Nephron progenitor cell (in vitro differentiated cells): ENCODE data around the gene EXOC4.

Experiments
- DNase-seq: peaks from one replicate; pipeline ENCODE4 v3.0.0; 2021
- H3K27ac Mint-ChIP-seq: 2 replicates; pipeline ENCODE4 v1.8.0; 2021; ENCODE audit warnings: mild to moderate bottlenecking, moderate library complexity, mixed read lengths
- H3K27me3 Mint-ChIP-seq: 2 replicates; pipeline ENCODE4 v1.8.0; 2021; ENCODE audit warnings: mild to moderate bottlenecking, low read depth, mixed read lengths; ENCODE audit not compliant: poor library complexity
- H3K36me3 Mint-ChIP-seq: 2 replicates; pipeline ENCODE4 v1.8.0; 2021; ENCODE audit warnings: low read depth, mixed read lengths
- H3K4me1 Mint-ChIP-seq: 2 replicates; pipeline ENCODE4 v1.8.0; 2021; ENCODE audit warnings: mixed read lengths
- H3K4me3 Mint-ChIP-seq: 2 replicates; pipeline ENCODE4 v1.8.0; 2021; ENCODE audit warnings: mild to moderate bottlenecking, moderate library complexity, mixed read lengths
- H3K9me3 Mint-ChIP-seq: 2 replicates; pipeline ENCODE4 v1.8.0; 2021; ENCODE audit warnings: mild to moderate bottlenecking, moderate library complexity, mixed read lengths
- TF ChIP-seq, protein P1 (sequence below): fragments of 200-600 bp; sonication (generic); IDR thresholded peaks from 2 replicates; pipeline ENCODE4 v1.5.0; 2021; ENCODE audit warnings: antibody characterized with exemption

The EXOC4 gene

GRCh38 chr7:133512560-133512959 is 259.7 kb downstream of the EXOC4 start:
- Mint-ChIP-seq H3K4me3 (no peak overlapping the region), H3K4me1 (no peaks in the 10 kb centered on the region), H3K27ac (no peak overlapping the region), H3K36me3 (peaks cover 23% of the 10 kb centered on the region), H3K27me3 (no peaks in the 10 kb centered on the region), H3K9me3 (no peaks in the 10 kb centered on the region)
- TF ChIP-seq, protein P1, sequence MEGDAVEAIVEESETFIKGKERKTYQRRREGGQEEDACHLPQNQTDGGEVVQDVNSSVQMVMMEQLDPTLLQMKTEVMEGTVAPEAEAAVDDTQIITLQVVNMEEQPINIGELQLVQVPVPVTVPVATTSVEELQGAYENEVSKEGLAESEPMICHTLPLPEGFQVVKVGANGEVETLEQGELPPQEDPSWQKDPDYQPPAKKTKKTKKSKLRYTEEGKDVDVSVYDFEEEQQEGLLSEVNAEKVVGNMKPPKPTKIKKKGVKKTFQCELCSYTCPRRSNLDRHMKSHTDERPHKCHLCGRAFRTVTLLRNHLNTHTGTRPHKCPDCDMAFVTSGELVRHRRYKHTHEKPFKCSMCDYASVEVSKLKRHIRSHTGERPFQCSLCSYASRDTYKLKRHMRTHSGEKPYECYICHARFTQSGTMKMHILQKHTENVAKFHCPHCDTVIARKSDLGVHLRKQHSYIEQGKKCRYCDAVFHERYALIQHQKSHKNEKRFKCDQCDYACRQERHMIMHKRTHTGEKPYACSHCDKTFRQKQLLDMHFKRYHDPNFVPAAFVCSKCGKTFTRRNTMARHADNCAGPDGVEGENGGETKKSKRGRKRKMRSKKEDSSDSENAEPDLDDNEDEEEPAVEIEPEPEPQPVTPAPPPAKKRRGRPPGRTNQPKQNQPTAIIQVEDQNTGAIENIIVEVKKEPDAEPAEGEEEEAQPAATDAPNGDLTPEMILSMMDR, result no peak
- DNase-seq, result no peak

GRCh38 chr7:133513608-133514007 is 260.7 kb downstream of the EXOC4 start:
- no peak for DNase-seq
- H3K4me3 Mint-ChIP-seq, result no peak overlapping the region
- H3K4me1 Mint-ChIP-seq, result no peaks in the 10 kb centered on the region
- TF ChIP-seq, protein P1, result no peak
- H3K27ac Mint-ChIP-seq, result no peak overlapping the region
- H3K27me3 Mint-ChIP-seq, result no peaks in the 10 kb centered on the region
- peaks cover 18% of the 10 kb centered on the region for H3K36me3 Mint-ChIP-seq
- no peaks in the 10 kb centered on the region for H3K9me3 Mint-ChIP-seq

DNA sequence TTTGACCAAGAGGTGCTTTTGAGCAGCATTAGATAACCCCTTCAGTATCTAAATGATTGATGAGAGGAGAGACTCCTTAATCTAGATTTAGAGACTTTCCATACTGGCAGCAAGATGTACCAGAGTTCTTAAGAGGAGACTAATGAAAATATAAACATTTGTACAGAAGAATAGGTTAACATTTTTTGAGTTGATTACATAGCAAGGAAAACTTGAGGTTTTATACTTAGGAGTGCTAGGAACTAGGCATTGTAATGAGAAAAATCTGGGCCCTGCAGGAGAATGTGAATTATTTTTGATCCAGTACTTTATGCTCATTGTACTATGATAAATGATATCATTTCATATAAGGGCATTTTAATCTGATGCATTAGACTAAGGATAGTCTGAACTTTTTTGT is 261.7 kb downstream of the EXOC4 start:
- Mint-ChIP-seq H3K27me3 (no peaks in the 10 kb centered on the region), H3K36me3 (peaks cover 15% of the 10 kb centered on the region), H3K4me1 (no peaks in the 10 kb centered on the region), H3K4me3 (no peak overlapping the region), H3K27ac (no peak overlapping the region), H3K9me3 (no peaks in the 10 kb centered on the region)
- no peak for DNase-seq
- TF ChIP-seq, protein P1, result no peak

DNA sequence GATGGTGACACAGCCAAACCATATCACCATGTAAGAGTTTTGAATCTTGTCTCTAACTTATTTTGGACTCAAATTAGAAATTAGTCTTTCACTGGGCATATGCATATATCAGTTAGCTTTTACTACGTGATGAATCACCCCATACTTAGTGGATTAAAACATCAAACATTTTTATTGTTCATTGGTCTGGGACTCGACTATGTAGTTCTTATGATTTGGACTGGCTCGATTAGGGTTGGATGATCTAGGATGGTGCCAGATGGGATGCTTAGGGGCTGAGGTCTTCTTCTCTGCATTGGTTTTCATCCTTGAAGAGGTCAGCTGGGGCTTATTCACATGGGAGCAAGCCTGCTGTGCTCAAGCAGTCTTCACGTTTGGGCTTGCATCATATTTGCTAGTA is 264.9 kb downstream of the EXOC4 start:
- H3K36me3 Mint-ChIP-seq, result no peaks in the 10 kb centered on the region
- no peaks in the 10 kb centered on the region for H3K9me3 Mint-ChIP-seq
- DNase-seq, result no peak
- no peak overlapping the region for H3K4me3 Mint-ChIP-seq
- no peaks in the 10 kb centered on the region for H3K4me1 Mint-ChIP-seq
- H3K27me3 Mint-ChIP-seq, result no peaks in the 10 kb centered on the region
- no peak overlapping the region for H3K27ac Mint-ChIP-seq
- TF ChIP-seq, protein P1, result no peak

GRCh38 chr7:133518718-133519117 is 265.8 kb downstream of the EXOC4 start:
- no peaks in the 10 kb centered on the region for H3K27me3 Mint-ChIP-seq
- H3K4me3 Mint-ChIP-seq, result no peak overlapping the region
- no peaks in the 10 kb centered on the region for H3K9me3 Mint-ChIP-seq
- no peak overlapping the region for H3K27ac Mint-ChIP-seq
- no peaks in the 10 kb centered on the region for H3K36me3 Mint-ChIP-seq
- TF ChIP-seq, protein P1, result no peak
- no peak for DNase-seq
- H3K4me1 Mint-ChIP-seq, result no peaks in the 10 kb centered on the region

GRCh38 chr7:133520248-133520647 is 267.4 kb downstream of the EXOC4 start:
- DNase-seq, result no peak
- H3K4me3 Mint-ChIP-seq, result no peak overlapping the region
- no peaks in the 10 kb centered on the region for H3K9me3 Mint-ChIP-seq
- no peaks in the 10 kb centered on the region for H3K36me3 Mint-ChIP-seq
- TF ChIP-seq, protein P1, result no peak
- H3K4me1 Mint-ChIP-seq, result no peaks in the 10 kb centered on the region
- no peaks in the 10 kb centered on the region for H3K27me3 Mint-ChIP-seq
- H3K27ac Mint-ChIP-seq, result no peak overlapping the region
